Measurements from ENCODE around the gene FIGNL1. TPM values are rescaled to one million over a fixed set of nuclear protein-coding genes. Genes with fewer than 3 reads are reported as not detected.

FIGNL1 gene
- total and polyA plus RNA-seq, 10 of the 15 experiments (the other 5 are each of a cell fraction or from before 2014, with no cell fraction given): 11.5 to 37.4 (median 29.0) TPM

GRCh38 chr7:50466815-50467585 lies 16.9 kb upstream of the FIGNL1 start:
- no peak overlapping the region for H2AFZ ChIP-seq (ENCODE audit: control insufficient read depth, low read depth, low read length)
- H3K27ac ChIP-seq (ENCODE audit: control insufficient read depth, insufficient read depth): no peak overlapping the region
- intact Hi-C loops (cut with micrococcal nuclease; ENCODE audit: unreplicated experiment): no loop called here
- H3K36me3 ChIP-seq (ENCODE audit: control insufficient read depth in 2 of 2, insufficient read depth in 2 of 2, low read length in 1 of 2): no peaks in the 10 kb centered on the region
- no peaks in the 10 kb centered on the region for H3K4me1 ChIP-seq (ENCODE audit: control insufficient read depth, insufficient read depth, low read length)
- TF ChIP-seq MTA2 (IDR thresholded peaks at IDR 0.05; ENCODE audit: low read depth): no peak
- TF ChIP-seq RAD51 (IDR thresholded peaks at IDR 0.05): no peak
- TF ChIP-seq YBX1 (IDR thresholded peaks at IDR 0.05): no peak
- TF ChIP-seq ZNF207 (IDR thresholded peaks at IDR 0.05; ENCODE audit: borderline replicate concordance): no peak
- TF ChIP-seq, protein P1, sequence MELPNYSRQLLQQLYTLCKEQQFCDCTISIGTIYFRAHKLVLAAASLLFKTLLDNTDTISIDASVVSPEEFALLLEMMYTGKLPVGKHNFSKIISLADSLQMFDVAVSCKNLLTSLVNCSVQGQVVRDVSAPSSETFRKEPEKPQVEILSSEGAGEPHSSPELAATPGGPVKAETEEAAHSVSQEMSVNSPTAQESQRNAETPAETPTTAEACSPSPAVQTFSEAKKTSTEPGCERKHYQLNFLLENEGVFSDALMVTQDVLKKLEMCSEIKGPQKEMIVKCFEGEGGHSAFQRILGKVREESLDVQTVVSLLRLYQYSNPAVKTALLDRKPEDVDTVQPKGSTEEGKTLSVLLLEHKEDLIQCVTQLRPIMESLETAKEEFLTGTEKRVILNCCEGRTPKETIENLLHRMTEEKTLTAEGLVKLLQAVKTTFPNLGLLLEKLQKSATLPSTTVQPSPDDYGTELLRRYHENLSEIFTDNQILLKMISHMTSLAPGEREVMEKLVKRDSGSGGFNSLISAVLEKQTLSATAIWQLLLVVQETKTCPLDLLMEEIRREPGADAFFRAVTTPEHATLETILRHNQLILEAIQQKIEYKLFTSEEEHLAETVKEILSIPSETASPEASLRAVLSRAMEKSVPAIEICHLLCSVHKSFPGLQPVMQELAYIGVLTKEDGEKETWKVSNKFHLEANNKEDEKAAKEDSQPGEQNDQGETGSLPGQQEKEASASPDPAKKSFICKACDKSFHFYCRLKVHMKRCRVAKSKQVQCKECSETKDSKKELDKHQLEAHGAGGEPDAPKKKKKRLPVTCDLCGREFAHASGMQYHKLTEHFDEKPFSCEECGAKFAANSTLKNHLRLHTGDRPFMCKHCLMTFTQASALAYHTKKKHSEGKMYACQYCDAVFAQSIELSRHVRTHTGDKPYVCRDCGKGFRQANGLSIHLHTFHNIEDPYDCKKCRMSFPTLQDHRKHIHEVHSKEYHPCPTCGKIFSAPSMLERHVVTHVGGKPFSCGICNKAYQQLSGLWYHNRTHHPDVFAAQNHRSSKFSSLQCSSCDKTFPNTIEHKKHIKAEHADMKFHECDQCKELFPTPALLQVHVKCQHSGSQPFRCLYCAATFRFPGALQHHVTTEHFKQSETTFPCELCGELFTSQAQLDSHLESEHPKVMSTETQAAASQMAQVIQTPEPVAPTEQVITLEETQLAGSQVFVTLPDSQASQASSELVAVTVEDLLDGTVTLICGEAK (IDR thresholded peaks at IDR 0.05; ENCODE audit: borderline replicate concordance): no peak
- no peak for TF ChIP-seq ZNF217 (IDR thresholded peaks at IDR 0.05)
- no peak for DNase-seq (ENCODE audit: low read depth, low spot score)
- no peak for ATAC-seq
- H3K9ac ChIP-seq (ENCODE audit: control insufficient read depth, insufficient read depth, low read length): no peak overlapping the region
- BruUV-seq (replicated peaks): no TSS peak
- H3K9me3 ChIP-seq (replicated peaks; ENCODE audit: control insufficient read depth, insufficient read depth, low read length): no peaks in the 10 kb centered on the region
- ChIA-PET RAD21 (ENCODE audit: unreplicated experiment) (interaction anchor here (1.0 to 3.8 kb wide), 6 partner anchors 46 to 693 kb away, joined by 3 to 27 read pairs (median 3); no protein-coding TSS in a partner anchor), SMC1A (ENCODE audit: uncharacterized antibody, unreplicated experiment) (interaction anchor here (0.7 to 2.7 kb wide), 5 partner anchors 167 to 696 kb away, joined by 3 to 15 read pairs (median 9); partner anchors contain the start of gene ZPBP), POLR2A (no interaction called here), CTCF (interaction anchor here (0.6 to 5.2 kb wide), 25 partner anchors 10 to 900 kb away, joined by 3 to 61 read pairs (median 6); partner anchors contain the start of gene ZPBP)
- H3K4me3 ChIP-seq: no peak overlapping the region
- H3K27me3 ChIP-seq (replicated peaks in 1 of 2; ENCODE audit: control insufficient read depth in 2 of 2, insufficient read depth in 2 of 2, low read length in 1 of 2): no peaks in the 10 kb centered on the region; a peak in 1 of 4 replicates
- no peaks in the 10 kb centered on the region for H4K20me1 ChIP-seq (ENCODE audit: control insufficient read depth, insufficient read depth)
- in situ Hi-C loops (cut with MboI): loop anchor here (5.0 to 10.0 kb wide), 2 partner anchors 210 to 688 kb away; no protein-coding TSS in a partner anchor
- FAIRE-seq: no peak
- no peak overlapping the region for H3K4me2 ChIP-seq (ENCODE audit: control insufficient read depth, insufficient read depth)
- 80% methylated on average over 8 of the region's 11 CpGs for WGBS (ENCODE audit: insufficient coverage, insufficient replicate concordance, low lambda C conversion rate, missing lambda C conversion rate)
- H3K79me2 ChIP-seq (ENCODE audit: control insufficient read depth, insufficient read depth, low read length): no peaks in the 10 kb centered on the region
